Astrocyte (in vitro differentiated cells and primary cell): Measurements from ENCODE around the gene ALK.

ENCODE experiments used
- CTCF ChIP-seq: IDR thresholded peaks from 2 replicates; pipeline ENCODE4 v1.5.1; 2011; ENCODE audit warnings: low read depth, mild to moderate bottlenecking, inconsistent platforms, low read length, moderate library complexity; ENCODE audit not compliant: insufficient read depth
- EZH2 ChIP-seq: IDR thresholded peaks from 2 replicates; pipeline ENCODE4 v1.6.1; 2012; ENCODE audit warnings: mild to moderate bottlenecking, low read length, inconsistent platforms; ENCODE audit not compliant: insufficient read depth

GRCh38 chr2:29582062-29582461 is 339.3 kb downstream of the ALK start:
- TF ChIP-seq EZH2 = no peak
- TF ChIP-seq CTCF = no peak
